Karpas-422 (cell line): ENCODE measurements around the gene CNTFR. TPM values are rescaled to one million over a fixed set of nuclear protein-coding genes. Genes with fewer than 3 reads are reported as not detected.

ENCODE experiments used
- DNase-seq: peaks from one replicate; pipeline ENCODE4 v3.0.0-alpha.2; 2015
- H2AFZ ChIP-seq: fragments of 200-600 bp; sonication (generic); 2 replicates; pipeline ENCODE4 v1.6.1; 2014; ENCODE audit warnings: antibody characterized with exemption, low read length, mixed read lengths
- H3K27ac ChIP-seq: fragments of 200-600 bp; sonication (generic); 2 replicates; pipeline ENCODE4 v1.5.1; 2014; ENCODE audit warnings: mild to moderate bottlenecking, low read length, moderate library complexity
- H3K27me3 ChIP-seq: fragments of 200-600 bp; sonication (generic); 2 replicates; pipeline ENCODE4 v1.6.1; 2014; ENCODE audit warnings: low read length, mixed read lengths
- H3K36me3 ChIP-seq: fragments of 200-600 bp; sonication (generic); 2 replicates; pipeline ENCODE4 v1.6.1; 2014; ENCODE audit warnings: low read length, mixed read lengths; ENCODE audit not compliant: insufficient read depth
- H3K4me1 ChIP-seq: fragments of 200-600 bp; sonication (generic); 2 replicates; pipeline ENCODE4 v1.6.1; 2014; ENCODE audit warnings: mild to moderate bottlenecking, low read length, mixed read lengths
- H3K4me2 ChIP-seq: fragments of 200-600 bp; sonication (generic); 2 replicates; pipeline ENCODE4 v1.6.1; 2014; ENCODE audit warnings: low read length, low read depth, mild to moderate bottlenecking; ENCODE audit not compliant: poor library complexity, severe bottlenecking
- H3K4me3 ChIP-seq: fragments of 200-600 bp; sonication (generic); 2 replicates; pipeline ENCODE4 v1.5.1; 2014; ENCODE audit warnings: mild to moderate bottlenecking, antibody characterized with exemption, low read length, mixed read lengths
- H3K79me2 ChIP-seq: fragments of 200-600 bp; sonication (generic); 2 replicates; pipeline ENCODE4 v1.6.1; 2014; ENCODE audit warnings: mild to moderate bottlenecking, low read length, mixed read lengths
- H3K9ac ChIP-seq: fragments of 200-600 bp; sonication (generic); 2 replicates; pipeline ENCODE4 v1.6.0; 2014; ENCODE audit warnings: low read length
- H3K9me2 ChIP-seq: fragments of 200-600 bp; sonication (generic), shearing (Covaris generic); replicated peaks from 2 replicates; pipeline ENCODE4 v1.6.0; 2014; ENCODE audit warnings: mild to moderate bottlenecking, low read length, moderate library complexity; ENCODE audit not compliant: insufficient read depth
- H3K9me3 ChIP-seq: fragments of 300-700, 200-600 bp; sonication (generic); 2 replicates; pipeline ENCODE4 v1.6.1; 2014; ENCODE audit warnings: low read length, mixed read lengths
- H4K20me1 ChIP-seq: fragments of 200-600 bp; sonication (generic); 2 replicates; pipeline ENCODE4 v1.6.1; 2014; ENCODE audit warnings: mild to moderate bottlenecking, antibody characterized with exemption, low read length, low read depth; ENCODE audit not compliant: insufficient read depth
- total RNA-seq: library from RNA; depleted of rRNA; stranded (reverse); fragments of >200 nt; shearing (Covaris generic); gene quantifications from 2 replicates; pipeline ENCODE4 v1.2.3, GENCODE V29; 2014; ENCODE audit warnings: low replicate concordance

CNTFR gene
- total RNA-seq, 1 experiment from 2014 or later, result not detected

- Histone ChIP-seq H3K79me2 (no peaks in the 10 kb centered on the region), H4K20me1 (no peaks in the 10 kb centered on the region; the same call in 1 of the 2 replicates), H3K4me1 (peaks cover 92% of the 10 kb centered on the region), H3K27ac (peak overlapping the region; percentile 90), H3K9ac (peak overlapping the region; percentile 46), H3K27me3 (no peaks in the 10 kb centered on the region), H3K4me2 (peak overlapping the region; percentile 66), H2AFZ (no peak overlapping the region), H3K4me3 (peak overlapping the region; percentile 42), H3K9me3 (no peaks in the 10 kb centered on the region), H3K36me3 (no peaks in the 10 kb centered on the region), H3K9me2 (no peaks in the 10 kb centered on the region)
- peak; percentile 78 for DNase-seq
These were observed 70.6 kb downstream of the CNTFR start for GRCh38 chr9:34518896-34519295.

GRCh38 chr9:34518110-34518616, 71.4 kb downstream of the CNTFR start:
- H3K9me3 ChIP-seq, result no peaks in the 10 kb centered on the region

DNA sequence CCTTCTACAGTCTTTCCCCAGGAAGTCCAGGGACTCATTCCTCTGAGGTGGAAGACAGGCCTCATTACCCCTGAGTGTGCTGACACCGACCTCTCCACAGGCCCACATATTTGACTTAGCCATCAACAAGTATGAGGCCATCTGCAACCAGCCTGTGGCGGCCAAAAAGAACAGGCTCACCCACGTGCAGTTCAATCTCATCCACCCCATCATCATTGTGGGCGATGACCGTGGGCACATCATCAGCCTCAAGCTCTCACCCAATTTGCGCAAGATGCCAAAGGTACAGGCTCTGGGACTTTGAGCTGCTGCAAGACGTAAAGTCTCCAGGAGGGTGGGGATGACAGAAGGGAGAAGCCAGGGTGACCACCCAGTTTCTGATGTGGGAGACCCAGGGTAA, 72.3 kb downstream of the CNTFR start:
- no peaks in the 10 kb centered on the region for H3K36me3 ChIP-seq
- no peaks in the 10 kb centered on the region for H3K27me3 ChIP-seq
- H3K4me1 ChIP-seq, result peaks cover 97% of the 10 kb centered on the region
- H3K9me3 ChIP-seq, result no peaks in the 10 kb centered on the region
- H2AFZ ChIP-seq, result no peak overlapping the region
- H3K4me3 ChIP-seq, result no peak overlapping the region
- peak overlapping the region; percentile 66 for H3K4me2 ChIP-seq
- H3K27ac ChIP-seq, result peak overlapping the region; percentile 90
- H3K79me2 ChIP-seq, result no peaks in the 10 kb centered on the region
- no peaks in the 10 kb centered on the region; the same call in 1 of the 2 replicates for H4K20me1 ChIP-seq
- H3K9me2 ChIP-seq, result no peaks in the 10 kb centered on the region
- DNase-seq, result no peak
- H3K9ac ChIP-seq, result peak overlapping the region; percentile 13; the same call in 1 of the 2 replicates

More at GRCh38 chr9:34518110-34518616, 71.4 kb downstream of the CNTFR start:
- H3K36me3 ChIP-seq, result no peaks in the 10 kb centered on the region
- H3K4me2 ChIP-seq, result peak overlapping the region; percentile 66
- H3K27ac ChIP-seq, result peak overlapping the region; percentile 90
- no peaks in the 10 kb centered on the region for H3K9me2 ChIP-seq
- H2AFZ ChIP-seq, result no peak overlapping the region
- H3K27me3 ChIP-seq, result no peaks in the 10 kb centered on the region
- no peaks in the 10 kb centered on the region; the same call in 1 of the 2 replicates for H4K20me1 ChIP-seq
- H3K4me3 ChIP-seq, result no peak overlapping the region
- H3K4me1 ChIP-seq, result peaks cover 93% of the 10 kb centered on the region
- no peaks in the 10 kb centered on the region for H3K79me2 ChIP-seq
- H3K9ac ChIP-seq, result peak overlapping the region; percentile 46
- peak; percentile 66 for DNase-seq

- H3K9me2 ChIP-seq, result no peaks in the 10 kb centered on the region
These were observed 73.6 kb downstream of the CNTFR start for GRCh38 chr9:34515959-34516358.

GRCh38 chr9:34514816-34515215, 74.7 kb downstream of the CNTFR start:
- DNase-seq, result no peak
- Histone ChIP-seq H3K9me3 (no peaks in the 10 kb centered on the region), H3K4me1 (peaks cover 97% of the 10 kb centered on the region), H3K4me3 (no peak overlapping the region), H3K27me3 (no peaks in the 10 kb centered on the region), H2AFZ (no peak overlapping the region), H3K27ac (peak overlapping the region; percentile 90), H3K4me2 (peak overlapping the region; percentile 84), H4K20me1 (no peaks in the 10 kb centered on the region), H3K9me2 (no peaks in the 10 kb centered on the region), H3K36me3 (no peaks in the 10 kb centered on the region), H3K79me2 (no peaks in the 10 kb centered on the region), H3K9ac (peak overlapping the region; percentile 7; the same call in 1 of the 2 replicates)

More at GRCh38 chr9:34515959-34516358, 73.6 kb downstream of the CNTFR start:
- no peaks in the 10 kb centered on the region; the same call in 1 of the 2 replicates for H4K20me1 ChIP-seq
- no peaks in the 10 kb centered on the region for H3K79me2 ChIP-seq
- H3K4me3 ChIP-seq, result no peak overlapping the region
- H3K4me2 ChIP-seq, result no peak overlapping the region
- H2AFZ ChIP-seq, result no peak overlapping the region
- H3K27me3 ChIP-seq, result no peaks in the 10 kb centered on the region
- H3K9ac ChIP-seq, result no peak overlapping the region
- H3K4me1 ChIP-seq, result peaks cover 97% of the 10 kb centered on the region
- no peak for DNase-seq
- H3K9me3 ChIP-seq, result no peaks in the 10 kb centered on the region
- H3K36me3 ChIP-seq, result no peaks in the 10 kb centered on the region
- peak overlapping the region; percentile 90 for H3K27ac ChIP-seq

DNA sequence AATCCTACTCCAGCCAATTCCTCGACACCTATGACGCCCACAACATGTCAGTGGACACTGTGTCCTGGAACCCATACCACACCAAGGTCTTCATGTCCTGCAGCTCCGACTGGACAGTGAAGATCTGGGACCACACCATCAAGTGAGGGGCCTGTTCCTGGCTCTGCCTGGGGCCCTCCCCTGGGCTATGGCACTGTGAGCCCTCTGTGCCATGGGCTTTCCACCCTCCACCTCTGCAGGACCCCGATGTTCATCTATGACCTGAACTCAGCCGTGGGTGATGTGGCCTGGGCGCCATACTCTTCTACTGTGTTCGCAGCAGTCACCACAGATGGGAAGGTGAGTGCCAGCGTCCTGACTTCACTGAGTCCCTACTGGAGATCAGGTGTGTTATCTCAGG, 75.1 kb downstream of the CNTFR start:
- peak overlapping the region; percentile 84 for H3K4me2 ChIP-seq
- H3K4me1 ChIP-seq, result peaks cover 97% of the 10 kb centered on the region
- H4K20me1 ChIP-seq, result no peaks in the 10 kb centered on the region
- peak overlapping the region; percentile 90 for H3K27ac ChIP-seq
- no peaks in the 10 kb centered on the region for H3K9me3 ChIP-seq
- H3K9me2 ChIP-seq, result no peaks in the 10 kb centered on the region
- H3K79me2 ChIP-seq, result no peaks in the 10 kb centered on the region
- H3K4me3 ChIP-seq, result peak overlapping the region; percentile 62; the same call in 1 of the 2 replicates
- H3K27me3 ChIP-seq, result no peaks in the 10 kb centered on the region
- H2AFZ ChIP-seq, result no peak overlapping the region
- peak overlapping the region; percentile 62 for H3K9ac ChIP-seq
- H3K36me3 ChIP-seq, result no peaks in the 10 kb centered on the region
- DNase-seq, result no peak

DNA sequence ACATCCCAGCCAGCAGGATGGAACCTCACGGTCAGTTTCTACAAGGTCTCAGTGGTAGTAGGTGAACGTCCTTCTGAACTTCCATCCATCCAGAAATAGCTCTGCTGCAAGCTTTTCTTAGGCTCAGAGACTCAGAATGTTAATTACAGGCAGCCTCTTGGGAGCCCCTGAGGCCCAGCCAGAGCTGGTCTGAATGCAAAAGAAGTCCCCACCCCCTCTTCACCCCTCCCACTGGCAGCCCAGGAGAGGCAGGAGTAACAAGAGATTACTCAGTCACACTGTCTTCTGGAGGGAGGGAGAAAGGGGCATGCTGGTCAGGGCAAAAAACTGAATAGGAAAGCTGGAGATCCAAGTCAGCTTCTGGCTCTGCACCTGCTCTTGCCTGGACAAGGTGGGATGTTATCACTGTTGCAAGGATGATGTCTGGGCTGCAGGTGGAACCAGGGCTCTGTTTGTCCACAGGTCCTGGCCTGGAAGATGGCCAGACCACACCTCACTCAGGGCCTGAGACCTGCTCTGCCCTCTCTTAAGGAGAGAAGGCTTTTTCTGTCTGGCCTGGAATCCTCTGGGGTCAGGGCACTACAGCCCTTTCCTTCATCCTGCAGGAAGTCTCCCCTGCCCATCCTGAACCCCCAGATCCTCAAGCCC, 75.8 kb downstream of the CNTFR start:
- DNase-seq, result peak; percentile 96
- H3K9me2 ChIP-seq, result no peaks in the 10 kb centered on the region
- peak overlapping the region; percentile 71 for H3K9ac ChIP-seq
- H4K20me1 ChIP-seq, result no peaks in the 10 kb centered on the region
- no peaks in the 10 kb centered on the region for H3K27me3 ChIP-seq
- peak overlapping the region; percentile 84 for H3K4me2 ChIP-seq
- H3K9me3 ChIP-seq, result no peaks in the 10 kb centered on the region
- peaks cover 97% of the 10 kb centered on the region for H3K4me1 ChIP-seq
- H3K36me3 ChIP-seq, result no peaks in the 10 kb centered on the region
- peak overlapping the region; percentile 62 for H3K4me3 ChIP-seq
- no peaks in the 10 kb centered on the region for H3K79me2 ChIP-seq
- H3K27ac ChIP-seq, result peak overlapping the region; percentile 90
- H2AFZ ChIP-seq, result no peak overlapping the region
